Measurements from ENCODE around the gene MAPK9. TPM values are rescaled to one million over a fixed set of nuclear protein-coding genes. Genes with fewer than 3 reads are reported as not detected.

Gene MAPK9
- total RNA-seq, 1 experiment from 2014 or later = 38.6 TPM

DNA sequence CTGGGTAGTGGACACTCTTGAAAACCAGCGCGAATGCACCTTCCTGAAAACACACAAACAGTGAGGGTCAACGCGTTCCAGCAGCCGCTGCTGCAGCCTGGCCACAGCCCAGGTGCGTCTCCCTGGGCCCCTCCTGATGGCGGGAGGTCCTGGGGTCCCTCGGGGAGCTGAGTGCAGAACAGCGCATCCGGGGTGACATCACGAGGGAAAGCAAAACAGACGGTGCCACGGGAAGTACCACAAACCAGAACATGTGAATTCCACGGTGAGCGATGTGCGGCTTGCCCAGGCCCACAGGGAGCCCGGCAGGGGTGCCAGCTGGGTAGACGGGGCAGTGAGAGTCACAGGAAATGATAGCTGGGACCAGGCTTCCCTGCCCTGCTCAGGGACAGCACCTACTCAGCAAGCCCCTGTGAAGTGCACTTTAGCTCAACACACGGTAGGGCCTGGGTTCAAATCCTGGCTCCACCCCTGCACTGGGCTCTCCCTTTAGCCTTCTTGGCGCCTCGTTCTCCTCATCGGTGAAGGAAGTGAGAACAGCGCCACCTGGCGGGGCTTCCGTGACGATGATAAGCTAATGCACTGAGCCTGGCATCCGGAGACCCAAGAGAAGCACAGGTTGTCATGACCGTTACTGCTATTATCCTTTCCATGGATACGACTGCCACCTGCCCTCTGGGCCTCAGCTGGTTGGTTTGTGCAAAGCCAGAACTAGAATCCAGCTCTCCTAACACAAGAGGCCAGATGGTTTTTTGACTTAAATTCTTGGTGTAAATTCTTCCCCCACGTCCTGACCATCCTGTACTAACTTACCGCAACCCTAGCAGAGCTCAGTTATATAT lies 36.6 kb upstream of the MAPK9 start:
- Histone ChIP-seq H3K79me2 (ENCODE audit: insufficient read depth, low read length) (no peaks in the 10 kb centered on the region; the same call in 1 of the 2 replicates), H3K4ac (ENCODE audit: low read depth, low read length) (no peak overlapping the region), H2AK5ac (ENCODE audit: insufficient read length, low read length) (no peak overlapping the region), H3K23me2 (ENCODE audit: insufficient read length, low read depth, low read length, poor library complexity, severe bottlenecking) (no peaks in the 10 kb centered on the region), H2BK120ac (ENCODE audit: low read depth, low read length, poor library complexity, severe bottlenecking) (no peak overlapping the region), H3K9ac (ENCODE audit: extremely low read depth, insufficient read length, low read length) (no peak overlapping the region), H3K9me3 (ENCODE audit: control insufficient read depth, low read depth, low read length) (no peaks in the 10 kb centered on the region), H2BK12ac (ENCODE audit: insufficient read length, low read depth, low read length) (no peak overlapping the region), H3K56ac (ENCODE audit: insufficient read length, low read depth, low read length) (no peak overlapping the region), H3K18ac (ENCODE audit: insufficient read length, low read depth, low read length) (no peak overlapping the region), H4K8ac (replicated peaks; ENCODE audit: insufficient read length, low read depth, low read length) (no peak overlapping the region), H3K27ac (ENCODE audit: insufficient read length, low read depth, low read length) (no peak overlapping the region), H4K5ac (ENCODE audit: insufficient read length, low read depth, low read length) (no peak overlapping the region), H3K4me2 (ENCODE audit: insufficient read depth, insufficient read length, low read length) (no peak overlapping the region), H2BK5ac (ENCODE audit: insufficient read length, low read length) (no peak overlapping the region), H3K23ac (ENCODE audit: insufficient read length, low read depth, low read length) (no peak overlapping the region), H3K79me1 (ENCODE audit: insufficient read depth, low read depth, low read length, poor library complexity, severe bottlenecking) (no peaks in the 10 kb centered on the region), H2BK15ac (ENCODE audit: low read depth, low read length) (no peak overlapping the region), H3K4me1 (ENCODE audit: insufficient read depth, low read length) (peaks cover 7% of the 10 kb centered on the region), H4K91ac (ENCODE audit: insufficient read length, low read depth, low read length) (no peak overlapping the region), H3T11ph (ENCODE audit: low read length) (no peak overlapping the region), H3K27me3 (ENCODE audit: insufficient read depth, low read length) (no peaks in the 10 kb centered on the region), H2BK20ac (ENCODE audit: low read depth, low read length, poor library complexity, severe bottlenecking) (no peak overlapping the region), H4K20me1 (ENCODE audit: control insufficient read depth, insufficient read depth, insufficient read length) (no peaks in the 10 kb centered on the region), H2AFZ (ENCODE audit: low read length) (no peak overlapping the region), H3K14ac (ENCODE audit: insufficient read depth, low read length) (no peak overlapping the region)
- Mint-ChIP-seq H3K27ac (peak overlapping the region; percentile 26 to 94 (median 65); a peak in 5 of 7 replicates), H3K9me3 (peaks cover 3 to 4% of the 10 kb centered on the region in 2 experiments; a peak in 3 of 5 replicates), H3K27me3 (ENCODE audit: low read depth) (no peaks in the 10 kb centered on the region), H3K4me1 (peaks cover 25 to 29% of the 10 kb centered on the region in 2 experiments), H3K4me3 (no peak overlapping the region), H3K36me3 (ENCODE audit: insufficient read depth in 1 of 3, low read depth in 3 of 3) (peaks cover 76 to 86% (median 85%) of the 10 kb centered on the region in 3 experiments)
- no CpG with 5 or more reads among the region's 31 CpGs for WGBS (ENCODE audit: extremely low coverage, insufficient read length, low lambda C conversion rate)
- TF ChIP-seq, protein P1, sequence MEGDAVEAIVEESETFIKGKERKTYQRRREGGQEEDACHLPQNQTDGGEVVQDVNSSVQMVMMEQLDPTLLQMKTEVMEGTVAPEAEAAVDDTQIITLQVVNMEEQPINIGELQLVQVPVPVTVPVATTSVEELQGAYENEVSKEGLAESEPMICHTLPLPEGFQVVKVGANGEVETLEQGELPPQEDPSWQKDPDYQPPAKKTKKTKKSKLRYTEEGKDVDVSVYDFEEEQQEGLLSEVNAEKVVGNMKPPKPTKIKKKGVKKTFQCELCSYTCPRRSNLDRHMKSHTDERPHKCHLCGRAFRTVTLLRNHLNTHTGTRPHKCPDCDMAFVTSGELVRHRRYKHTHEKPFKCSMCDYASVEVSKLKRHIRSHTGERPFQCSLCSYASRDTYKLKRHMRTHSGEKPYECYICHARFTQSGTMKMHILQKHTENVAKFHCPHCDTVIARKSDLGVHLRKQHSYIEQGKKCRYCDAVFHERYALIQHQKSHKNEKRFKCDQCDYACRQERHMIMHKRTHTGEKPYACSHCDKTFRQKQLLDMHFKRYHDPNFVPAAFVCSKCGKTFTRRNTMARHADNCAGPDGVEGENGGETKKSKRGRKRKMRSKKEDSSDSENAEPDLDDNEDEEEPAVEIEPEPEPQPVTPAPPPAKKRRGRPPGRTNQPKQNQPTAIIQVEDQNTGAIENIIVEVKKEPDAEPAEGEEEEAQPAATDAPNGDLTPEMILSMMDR (conservative IDR thresholded peaks at IDR 0.05) = peak; percentile 90
- DNase-seq = peak; percentile 91

Measured in H9 (cell line).